ENCODE data around the gene SYTL1.

DNA sequence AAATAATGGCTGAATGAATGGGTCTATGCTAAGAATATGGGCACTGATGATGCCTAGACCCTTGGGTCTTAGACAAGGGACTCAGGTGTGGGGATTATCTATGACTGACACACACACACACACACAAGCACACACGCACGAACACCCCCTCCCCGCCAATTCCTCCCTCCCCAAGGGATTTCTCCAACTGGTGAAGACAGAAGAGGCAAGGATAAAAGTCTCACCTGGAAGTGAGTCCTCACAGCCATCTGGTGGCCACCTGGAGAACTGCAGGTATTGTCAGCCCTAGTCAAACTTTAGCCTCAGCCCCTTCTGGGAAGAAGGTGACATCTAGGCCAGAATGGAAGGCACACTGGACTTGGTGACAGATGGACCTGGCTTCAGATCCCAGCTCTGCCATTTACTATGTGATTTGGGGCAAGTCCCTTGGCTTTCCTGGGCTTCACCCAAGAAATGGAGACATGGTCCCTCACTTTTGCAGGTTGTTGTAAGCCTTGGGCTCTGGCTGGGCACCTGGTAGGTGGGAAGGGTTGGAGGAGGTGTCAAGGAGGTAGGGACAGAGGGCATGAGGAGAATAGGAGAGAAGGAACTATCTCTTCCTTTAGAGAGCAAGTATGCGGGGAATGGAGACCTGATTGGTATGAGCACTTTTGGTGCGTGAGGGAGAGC is 46.6 kb downstream of the SYTL1 start:
- TF ChIP-seq CTCF (IDR thresholded peaks at IDR 0.05; ENCODE audit: low read length) (peak; percentile 90), EZH2phosphoT487 (IDR thresholded peaks at IDR 0.05; ENCODE audit: low read length) (no peak), EZH2 (optimal IDR thresholded peaks at IDR 0.05; ENCODE audit: low read depth, low read length) (no peak)

Data from MM.1S (cell line).